ENCODE results near the gene PHF13. TPM values are rescaled to one million over a fixed set of nuclear protein-coding genes. Genes with fewer than 3 reads are reported as not detected.
"Not testable (repeated sequence)": the region's sequence is repeated elsewhere in the genome, so short reads cannot be mapped to it uniquely, and the experiment has no call there.

Gene PHF13
- total RNA-seq, 6 experiments from 2014 or later = 18.0 to 19.9 (median 19.0) TPM

DNA sequence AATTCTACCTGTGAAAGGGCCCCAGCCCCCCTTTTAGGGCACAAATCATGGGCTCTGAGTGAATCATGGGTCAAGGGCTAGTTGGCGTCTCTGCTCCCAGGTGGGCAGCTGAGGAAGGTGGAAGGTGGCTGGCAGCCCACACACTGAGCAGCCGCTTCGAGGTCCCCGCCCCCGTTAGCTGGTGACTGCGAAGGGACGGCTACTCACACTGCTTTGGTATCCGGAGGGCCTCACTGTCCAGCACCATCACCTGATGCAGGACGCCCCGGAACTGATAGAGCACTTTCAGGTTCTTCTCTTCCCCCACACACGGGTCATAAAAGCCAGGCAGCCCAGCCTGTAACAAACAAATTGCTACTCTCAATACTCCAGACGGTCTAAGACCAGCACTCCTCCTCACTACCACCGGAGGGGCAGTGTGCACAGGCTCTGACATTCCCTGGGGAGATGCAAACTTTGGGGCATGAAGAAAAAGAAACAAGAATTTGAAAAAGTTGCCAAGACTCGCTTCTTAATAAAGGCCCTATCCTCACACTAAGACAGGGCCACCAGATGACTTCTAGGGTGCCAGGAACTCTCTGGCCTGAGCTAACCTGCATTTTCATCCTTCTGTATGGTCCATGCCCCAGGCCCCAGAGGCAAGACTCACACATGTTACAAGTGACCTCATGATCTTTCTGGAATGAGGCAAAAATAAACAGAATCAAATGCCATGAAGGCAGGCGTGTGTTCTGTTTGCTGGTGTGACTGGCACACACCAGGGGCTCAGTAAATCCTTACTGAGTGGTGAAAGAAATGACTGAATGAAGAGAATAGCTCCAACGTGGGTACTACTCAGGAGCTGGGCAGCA is 22.6 kb downstream of the PHF13 start:
- Mint-ChIP-seq H3K9me3 (no peaks in the 10 kb centered on the region), H3K27me3 (ENCODE audit: insufficient read depth) (no peaks in the 10 kb centered on the region; the same call in none of the 2 replicates), H3K4me3 (no peak overlapping the region), H3K4me1 (ENCODE audit: low read depth) (peaks cover 16% of the 10 kb centered on the region), H3K27ac (peak overlapping the region; percentile 63), H3K36me3 (ENCODE audit: low read depth) (peaks cover 6% of the 10 kb centered on the region; the same call in 1 of the 2 replicates)
- TF ChIP-seq, protein P1, sequence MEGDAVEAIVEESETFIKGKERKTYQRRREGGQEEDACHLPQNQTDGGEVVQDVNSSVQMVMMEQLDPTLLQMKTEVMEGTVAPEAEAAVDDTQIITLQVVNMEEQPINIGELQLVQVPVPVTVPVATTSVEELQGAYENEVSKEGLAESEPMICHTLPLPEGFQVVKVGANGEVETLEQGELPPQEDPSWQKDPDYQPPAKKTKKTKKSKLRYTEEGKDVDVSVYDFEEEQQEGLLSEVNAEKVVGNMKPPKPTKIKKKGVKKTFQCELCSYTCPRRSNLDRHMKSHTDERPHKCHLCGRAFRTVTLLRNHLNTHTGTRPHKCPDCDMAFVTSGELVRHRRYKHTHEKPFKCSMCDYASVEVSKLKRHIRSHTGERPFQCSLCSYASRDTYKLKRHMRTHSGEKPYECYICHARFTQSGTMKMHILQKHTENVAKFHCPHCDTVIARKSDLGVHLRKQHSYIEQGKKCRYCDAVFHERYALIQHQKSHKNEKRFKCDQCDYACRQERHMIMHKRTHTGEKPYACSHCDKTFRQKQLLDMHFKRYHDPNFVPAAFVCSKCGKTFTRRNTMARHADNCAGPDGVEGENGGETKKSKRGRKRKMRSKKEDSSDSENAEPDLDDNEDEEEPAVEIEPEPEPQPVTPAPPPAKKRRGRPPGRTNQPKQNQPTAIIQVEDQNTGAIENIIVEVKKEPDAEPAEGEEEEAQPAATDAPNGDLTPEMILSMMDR (IDR thresholded peaks at IDR 0.05) = no peak; the same call in 1 of the 2 replicates
- DNase-seq = no peak

DNA sequence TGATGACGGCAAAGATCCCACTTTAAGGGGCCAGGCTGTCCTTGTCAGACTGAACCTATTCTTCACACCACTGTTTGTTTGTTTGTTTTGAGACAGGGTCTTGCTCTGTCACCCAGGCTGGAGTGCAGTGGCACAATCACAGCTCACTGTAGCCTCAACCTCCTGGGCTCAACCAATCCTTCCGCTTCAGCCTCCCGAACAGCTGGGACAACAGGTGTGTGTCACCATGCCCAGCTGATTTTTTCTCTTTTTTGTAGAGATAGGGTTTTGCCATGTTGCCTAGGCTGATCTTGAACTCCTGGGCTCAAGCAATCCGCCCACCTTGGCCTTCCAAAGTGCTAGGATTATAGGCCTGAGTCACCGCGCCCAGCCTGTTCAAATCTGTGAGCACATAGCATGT is 23.2 kb downstream of the PHF13 start:
- H3K36me3 Mint-ChIP-seq (ENCODE audit: low read depth); DNase-seq; H3K27me3 Mint-ChIP-seq (ENCODE audit: insufficient read depth); H3K9me3 Mint-ChIP-seq; H3K4me3 Mint-ChIP-seq: not testable (repeated sequence)
- Mint-ChIP-seq H3K4me1 (ENCODE audit: low read depth) (peaks cover 16% of the 10 kb centered on the region), H3K27ac (peak overlapping the region; percentile 63)

DNA sequence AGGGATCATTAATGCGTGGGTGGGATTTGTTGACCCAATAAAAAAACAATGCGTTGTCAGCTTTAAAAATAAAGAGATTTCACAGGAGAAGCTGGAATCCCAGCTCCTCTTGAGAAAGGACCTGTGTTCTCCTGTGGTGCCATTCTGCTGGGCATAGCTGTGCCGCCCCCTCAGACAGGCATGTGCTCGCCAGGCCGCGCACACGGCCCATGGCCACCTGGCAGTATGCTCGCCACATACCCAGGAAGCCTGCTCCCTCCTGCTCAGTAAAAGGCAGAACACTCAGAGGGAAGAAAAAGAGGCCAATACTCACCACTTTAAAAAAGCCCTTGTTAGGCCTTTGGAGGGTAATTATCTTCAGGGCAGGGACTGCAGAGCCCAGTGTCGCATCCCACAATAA is 24.2 kb downstream of the PHF13 start:
- Mint-ChIP-seq H3K4me3 (no peak overlapping the region), H3K9me3 (no peaks in the 10 kb centered on the region), H3K4me1 (ENCODE audit: low read depth) (peaks cover 16% of the 10 kb centered on the region), H3K36me3 (ENCODE audit: low read depth) (peaks cover 12% of the 10 kb centered on the region), H3K27ac (no peak overlapping the region), H3K27me3 (ENCODE audit: insufficient read depth) (no peaks in the 10 kb centered on the region; the same call in none of the 2 replicates)
- DNase-seq = no peak
- TF ChIP-seq, protein P1 (IDR thresholded peaks at IDR 0.05) = no peak

DNA sequence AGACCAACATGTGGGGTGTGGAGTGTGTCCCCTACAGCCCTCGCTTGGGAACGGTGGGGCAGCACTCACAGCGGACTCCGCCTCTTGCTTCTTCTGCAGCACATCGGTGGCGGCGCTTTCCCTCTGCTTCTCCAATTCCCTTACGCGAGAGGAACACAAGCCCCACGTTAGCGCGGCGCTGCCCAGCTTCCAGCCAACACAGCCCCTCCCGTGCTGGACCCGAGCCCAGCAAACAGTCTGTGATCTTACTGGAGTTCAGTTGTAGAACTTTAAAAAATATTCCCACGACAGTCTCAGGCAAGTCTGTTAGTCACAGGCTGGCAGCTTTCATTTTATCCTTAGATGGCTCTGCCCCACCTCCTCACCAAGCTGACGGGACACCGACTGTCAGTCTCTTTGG is 24.7 kb downstream of the PHF13 start:
- Mint-ChIP-seq H3K4me1 (ENCODE audit: low read depth) (peaks cover 16% of the 10 kb centered on the region), H3K4me3 (no peak overlapping the region), H3K27me3 (ENCODE audit: insufficient read depth) (no peaks in the 10 kb centered on the region; the same call in none of the 2 replicates), H3K27ac (no peak overlapping the region), H3K9me3 (no peaks in the 10 kb centered on the region), H3K36me3 (ENCODE audit: low read depth) (peaks cover 16% of the 10 kb centered on the region)
- DNase-seq = no peak
- TF ChIP-seq, protein P1 (IDR thresholded peaks at IDR 0.05) = no peak

DNA sequence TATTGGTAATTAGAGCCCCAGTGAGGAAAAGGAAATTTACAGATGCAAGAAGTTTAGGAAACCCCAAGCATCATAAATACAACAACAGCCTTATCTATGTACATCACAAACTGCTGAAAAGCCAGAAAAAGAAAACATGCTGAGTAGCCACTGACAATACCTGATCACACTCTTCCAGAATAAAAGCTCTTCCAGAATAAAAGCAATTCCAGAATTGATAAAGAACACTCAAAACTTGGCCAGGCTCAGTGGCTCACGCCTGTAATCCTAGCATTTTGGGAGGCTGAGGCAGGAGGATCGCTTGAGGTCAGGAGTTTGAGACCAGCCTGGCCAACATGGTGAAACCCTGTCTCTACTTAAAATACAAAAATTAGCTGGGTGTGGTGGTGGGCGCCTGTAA is 27.3 kb downstream of the PHF13 start:
- not testable (repeated sequence) for H3K9me3 Mint-ChIP-seq; DNase-seq; H3K27ac Mint-ChIP-seq; H3K27me3 Mint-ChIP-seq (ENCODE audit: insufficient read depth); H3K4me3 Mint-ChIP-seq
- Mint-ChIP-seq H3K4me1 (ENCODE audit: low read depth) (peaks cover 15% of the 10 kb centered on the region), H3K36me3 (ENCODE audit: low read depth) (peaks cover 23% of the 10 kb centered on the region)

DNA sequence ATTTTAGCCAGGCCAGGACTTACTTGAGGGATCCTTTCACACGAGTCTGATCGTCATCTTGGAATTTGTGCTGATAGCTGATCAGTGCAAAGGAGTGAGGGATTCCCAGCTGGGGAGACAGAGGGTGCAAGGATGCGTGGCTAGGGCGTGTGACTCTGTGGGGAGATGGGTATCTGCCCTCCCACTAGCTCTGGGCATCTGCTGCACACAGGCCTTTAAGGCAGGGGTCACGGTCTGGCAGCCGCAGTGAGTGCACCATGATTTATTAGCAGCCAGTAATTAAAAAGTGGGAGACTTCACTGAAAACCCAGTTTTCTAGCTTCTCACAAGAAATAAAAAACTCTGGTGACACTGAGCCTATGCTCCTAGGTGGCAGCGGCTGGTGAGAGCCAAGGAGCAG is 31.5 kb downstream of the PHF13 start:
- no peak overlapping the region for H3K4me3 Mint-ChIP-seq
- DNase-seq = no peak
- peaks cover 17% of the 10 kb centered on the region for H3K36me3 Mint-ChIP-seq (ENCODE audit: low read depth)
- H3K9me3 Mint-ChIP-seq = no peaks in the 10 kb centered on the region
- H3K4me1 Mint-ChIP-seq (ENCODE audit: low read depth) = no peaks in the 10 kb centered on the region
- TF ChIP-seq, protein P1 (IDR thresholded peaks at IDR 0.05) = no peak
- H3K27me3 Mint-ChIP-seq (ENCODE audit: insufficient read depth) = peaks cover 2% of the 10 kb centered on the region; the same call in 1 of the 2 replicates
- H3K27ac Mint-ChIP-seq = no peak overlapping the region
